ENCODE data around the gene MATN1. TPM values are rescaled to one million over a fixed set of nuclear protein-coding genes. Genes with fewer than 3 reads are reported as not detected.
"Not testable (repeated sequence)": the region's sequence is repeated elsewhere in the genome, so short reads cannot be mapped to it uniquely, and the experiment has no call there.

MATN1 gene, protein sequence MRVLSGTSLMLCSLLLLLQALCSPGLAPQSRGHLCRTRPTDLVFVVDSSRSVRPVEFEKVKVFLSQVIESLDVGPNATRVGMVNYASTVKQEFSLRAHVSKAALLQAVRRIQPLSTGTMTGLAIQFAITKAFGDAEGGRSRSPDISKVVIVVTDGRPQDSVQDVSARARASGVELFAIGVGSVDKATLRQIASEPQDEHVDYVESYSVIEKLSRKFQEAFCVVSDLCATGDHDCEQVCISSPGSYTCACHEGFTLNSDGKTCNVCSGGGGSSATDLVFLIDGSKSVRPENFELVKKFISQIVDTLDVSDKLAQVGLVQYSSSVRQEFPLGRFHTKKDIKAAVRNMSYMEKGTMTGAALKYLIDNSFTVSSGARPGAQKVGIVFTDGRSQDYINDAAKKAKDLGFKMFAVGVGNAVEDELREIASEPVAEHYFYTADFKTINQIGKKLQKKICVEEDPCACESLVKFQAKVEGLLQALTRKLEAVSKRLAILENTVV
- 0.42 and 0.70 TPM in 2 replicates for total RNA-seq

DNA sequence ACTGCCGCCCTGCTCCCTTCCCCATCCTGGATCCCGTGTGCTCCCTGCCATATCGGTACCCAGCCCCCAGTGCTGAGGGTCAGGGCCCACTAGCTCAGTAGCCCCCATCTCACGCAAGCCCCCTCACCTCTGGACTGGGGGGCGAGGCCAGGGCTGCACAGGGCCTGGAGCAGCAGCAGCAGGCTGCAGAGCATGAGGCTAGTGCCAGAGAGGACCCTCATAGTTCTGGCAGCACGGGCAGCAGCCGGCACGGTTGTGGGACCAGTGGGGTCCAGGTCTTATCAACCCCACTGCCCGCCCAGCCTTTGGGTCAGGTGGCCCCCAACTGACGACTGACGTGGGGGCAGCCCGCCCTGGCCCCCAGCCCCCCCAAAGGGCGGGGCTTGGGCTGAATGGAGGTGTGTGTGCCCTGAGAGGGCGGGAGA, at the start of gene MATN1:
TSS of gene MATN1 (minus strand) at position 255 of the 425 bp plus-strand sequence. CDS start at position 221, 34 bp downstream.
- Mint-ChIP-seq H3K36me3 (ENCODE audit: low read depth) (no peaks in the 10 kb centered on the region), H3K27ac (no peak within 1 kb of the TSS), H3K4me1 (ENCODE audit: low read depth) (peaks cover 14% of the 10 kb centered on the region), H3K27me3 (ENCODE audit: insufficient read depth) (peaks cover 1% of the 10 kb centered on the region), H3K9me3 (no peaks in the 10 kb centered on the region), H3K4me3 (no peak within 1 kb of the TSS)
- DNase-seq (ENCODE audit: low spot score) = no peak
- intact Hi-C loops (cut with micrococcal nuclease) = no loop called here

DNA sequence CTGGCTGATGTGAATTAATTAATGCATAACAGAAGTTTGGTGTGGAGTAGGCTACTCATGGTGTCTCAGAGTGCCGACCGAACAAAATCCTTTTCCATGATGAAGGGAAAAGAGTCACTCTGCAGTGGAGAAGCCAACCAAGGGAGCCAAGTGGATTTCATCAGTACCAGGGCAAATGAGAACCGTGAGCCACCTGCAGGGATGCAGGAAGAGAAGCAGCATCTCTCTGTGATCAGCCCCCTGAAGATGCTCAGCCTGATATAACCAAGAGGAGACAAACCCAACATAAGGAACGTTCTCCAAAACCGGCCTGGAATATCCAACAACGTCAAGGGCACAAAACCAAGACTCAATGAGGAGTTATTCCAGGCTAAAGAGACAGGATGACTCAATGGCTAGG, 47.6 kb upstream of the MATN1 start:
- no peak overlapping the region for H3K4me3 Mint-ChIP-seq
- H3K4me1 Mint-ChIP-seq (ENCODE audit: low read depth) = peaks cover 22% of the 10 kb centered on the region
- no peak for DNase-seq (ENCODE audit: low spot score)
- peaks cover 9% of the 10 kb centered on the region for H3K27me3 Mint-ChIP-seq (ENCODE audit: insufficient read depth)
- H3K36me3 Mint-ChIP-seq (ENCODE audit: low read depth) = no peaks in the 10 kb centered on the region
- H3K9me3 Mint-ChIP-seq = no peaks in the 10 kb centered on the region
- intact Hi-C loops (cut with micrococcal nuclease) = no loop called here
- H3K27ac Mint-ChIP-seq = no peak overlapping the region

DNA sequence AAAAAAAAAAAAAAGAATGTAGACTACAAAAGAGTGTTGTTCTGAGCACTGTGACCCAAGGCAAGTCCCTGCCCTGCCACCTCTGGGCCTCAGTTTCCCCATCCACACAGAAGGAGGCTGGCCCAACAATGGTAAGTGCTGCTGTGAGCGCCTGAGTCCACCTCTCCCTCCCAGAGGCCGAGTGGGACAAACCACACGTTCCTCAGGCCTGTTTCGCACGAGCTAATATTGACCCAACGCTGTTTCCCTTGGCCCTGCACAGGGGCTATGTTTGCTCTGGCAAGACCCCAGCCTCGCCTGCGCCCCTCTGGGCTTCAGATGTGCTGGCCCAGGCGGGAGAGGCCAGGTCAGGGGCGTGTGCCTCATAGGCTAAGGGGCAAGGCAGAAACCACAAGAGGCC, 46.8 kb upstream of the MATN1 start:
- Mint-ChIP-seq H3K27ac (no peak overlapping the region), H3K9me3 (no peaks in the 10 kb centered on the region), H3K27me3 (ENCODE audit: insufficient read depth) (peaks cover 9% of the 10 kb centered on the region), H3K4me1 (ENCODE audit: low read depth) (peaks cover 30% of the 10 kb centered on the region), H3K4me3 (no peak overlapping the region), H3K36me3 (ENCODE audit: low read depth) (no peaks in the 10 kb centered on the region)
- DNase-seq (ENCODE audit: low spot score) = no peak
- intact Hi-C loops (cut with micrococcal nuclease) = no loop called here

DNA sequence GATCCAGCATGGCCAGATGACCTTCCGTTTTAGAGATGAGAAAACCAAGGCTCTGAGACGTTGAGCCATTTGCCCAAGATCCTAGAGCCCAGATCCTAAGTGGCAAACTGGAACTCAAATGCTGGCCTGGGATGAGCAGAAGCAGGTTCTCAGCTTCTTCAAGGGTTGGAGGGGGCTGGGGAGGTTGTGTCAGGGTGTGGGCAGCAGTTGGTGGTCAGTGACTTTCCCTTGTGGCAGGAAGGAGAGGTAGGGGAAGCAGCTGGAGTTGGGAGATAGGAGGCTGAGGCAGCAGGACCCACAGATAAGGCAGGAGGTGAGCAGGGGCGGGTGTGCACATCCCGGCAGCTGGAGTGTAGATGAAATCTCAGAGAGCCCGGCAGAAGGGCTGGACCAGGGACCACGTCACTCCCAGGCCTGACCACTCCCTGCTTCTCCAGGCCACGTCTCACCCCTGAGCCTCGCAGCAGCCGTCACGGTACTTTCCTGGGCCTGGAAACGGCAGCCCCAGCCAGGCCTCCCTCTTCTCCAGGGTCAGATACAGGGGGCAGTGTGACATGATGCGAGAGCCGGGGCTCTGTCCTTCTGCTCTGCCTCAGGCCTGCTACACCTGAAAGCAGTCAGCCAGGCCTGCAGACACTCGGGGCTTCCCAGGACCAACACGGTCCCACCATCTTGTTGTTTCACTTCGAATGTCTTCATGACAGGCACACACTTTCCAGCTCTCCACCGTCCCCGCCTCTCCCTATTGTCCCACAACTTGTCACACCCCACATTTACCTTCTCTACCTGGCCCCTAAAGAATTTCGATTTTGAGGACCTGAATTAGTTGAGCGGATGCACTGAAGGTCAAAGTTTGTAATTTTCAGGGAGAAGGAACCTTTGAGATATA, 45.7 kb upstream of the MATN1 start:
- no peaks in the 10 kb centered on the region for H3K9me3 Mint-ChIP-seq
- peak overlapping the region; percentile 55 for H3K27ac Mint-ChIP-seq
- peaks cover 37% of the 10 kb centered on the region for H3K4me1 Mint-ChIP-seq (ENCODE audit: low read depth)
- no peaks in the 10 kb centered on the region for H3K36me3 Mint-ChIP-seq (ENCODE audit: low read depth)
- intact Hi-C loops (cut with micrococcal nuclease) = no loop called here
- H3K27me3 Mint-ChIP-seq (ENCODE audit: insufficient read depth) = peaks cover 9% of the 10 kb centered on the region
- DNase-seq (ENCODE audit: low spot score) = no peak
- H3K4me3 Mint-ChIP-seq = no peak overlapping the region

DNA sequence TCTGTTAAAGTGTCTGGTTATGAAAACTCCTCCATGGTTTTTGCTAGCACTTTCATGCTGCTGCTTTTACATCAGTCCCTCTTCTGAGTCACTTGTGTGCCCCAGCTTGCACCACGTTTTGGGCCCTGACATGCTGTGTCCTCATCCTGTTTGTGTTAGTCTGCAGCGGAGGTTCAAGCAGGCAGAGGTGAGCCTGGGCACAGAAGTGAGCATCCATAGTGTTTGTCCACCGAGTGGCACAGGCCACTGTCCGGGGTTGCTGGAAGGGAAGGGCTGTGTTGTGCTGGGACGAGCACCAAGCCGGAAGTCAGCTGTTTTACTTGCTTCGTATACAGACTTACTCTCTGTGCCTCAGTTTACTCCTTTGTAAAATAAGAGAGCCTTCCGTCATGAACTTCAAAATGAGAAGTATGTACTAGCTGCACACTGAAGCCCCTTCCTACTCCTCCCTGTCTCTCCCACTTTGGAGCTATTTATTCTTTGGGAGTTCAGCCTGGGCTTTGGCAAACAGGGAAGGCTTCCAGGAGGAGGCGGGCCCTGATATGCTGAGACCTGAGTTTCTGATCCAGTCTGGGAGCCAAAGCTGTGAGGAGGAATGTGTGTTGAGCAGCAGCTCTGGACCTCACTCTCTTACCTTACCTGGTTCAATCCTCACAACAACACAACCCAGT, 44.9 kb upstream of the MATN1 start:
- Mint-ChIP-seq H3K36me3 (ENCODE audit: low read depth) (no peaks in the 10 kb centered on the region), H3K4me1 (ENCODE audit: low read depth) (peaks cover 34% of the 10 kb centered on the region), H3K4me3 (no peak overlapping the region), H3K27ac (peak overlapping the region; percentile 23), H3K9me3 (no peaks in the 10 kb centered on the region), H3K27me3 (ENCODE audit: insufficient read depth) (peaks cover 9% of the 10 kb centered on the region)
- intact Hi-C loops (cut with micrococcal nuclease) = no loop called here
- no peak for DNase-seq (ENCODE audit: low spot score)

DNA sequence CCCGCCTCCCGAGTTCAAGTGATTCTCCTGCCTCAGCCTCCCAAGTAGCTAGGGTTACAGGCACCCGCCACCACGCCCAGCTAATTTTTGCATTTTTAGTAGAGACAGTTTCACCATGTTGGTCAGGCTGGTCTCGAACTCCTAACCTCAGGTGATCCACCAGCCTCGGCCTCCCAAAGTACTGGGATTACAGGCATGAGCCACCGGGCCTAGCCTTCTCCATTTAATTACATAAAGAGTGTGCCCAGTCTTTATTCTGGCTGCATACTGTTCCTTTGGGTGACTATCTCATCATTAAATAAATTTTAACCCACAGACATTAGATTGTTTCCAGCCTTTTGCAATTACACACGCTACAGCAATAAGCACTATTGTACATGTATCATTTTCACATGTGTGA, 43.6 kb upstream of the MATN1 start:
- intact Hi-C loops (cut with micrococcal nuclease) = not testable (repeated sequence)

DNA sequence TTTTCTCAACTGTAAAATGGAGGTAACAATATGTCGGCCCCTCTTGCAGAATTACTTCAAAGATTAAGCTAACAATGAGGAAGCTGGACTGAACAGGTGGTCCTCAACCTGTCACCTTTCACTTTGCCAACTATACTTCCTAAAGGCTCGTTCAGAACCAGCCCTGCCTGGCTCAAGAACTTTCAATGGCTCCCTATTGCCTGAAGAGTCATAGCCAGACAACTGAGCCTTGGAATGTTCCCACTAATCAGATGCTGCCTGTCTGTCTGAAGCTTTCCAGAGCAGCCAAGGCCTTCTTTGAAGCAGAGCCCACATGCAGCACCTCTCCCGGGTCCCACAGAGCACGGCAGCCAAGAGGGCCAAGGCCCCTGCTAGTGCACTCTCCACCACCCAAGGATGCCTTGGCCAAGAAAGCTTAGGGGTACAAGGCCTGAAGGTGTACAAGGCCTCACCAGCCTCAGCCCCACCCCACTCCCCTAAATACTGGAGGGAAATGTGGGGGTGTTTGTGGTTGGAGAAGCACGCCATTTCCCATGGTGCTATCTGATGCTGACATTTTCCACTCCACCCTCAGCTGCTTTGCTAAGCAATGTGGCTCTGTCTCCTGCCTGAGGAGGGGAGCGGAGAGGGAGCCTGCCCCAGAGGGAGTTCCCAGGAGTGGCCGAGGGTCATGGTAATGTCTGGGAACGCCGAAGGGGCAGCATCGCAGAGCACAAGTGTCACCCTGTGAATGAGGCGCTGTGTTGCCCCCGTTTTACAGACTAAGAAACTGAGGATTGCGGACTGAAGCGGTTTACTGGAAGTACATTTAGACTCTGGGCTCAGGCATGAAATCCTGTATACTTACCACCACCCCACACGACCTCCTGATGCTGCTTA, 42.4 kb upstream of the MATN1 start:
- intact Hi-C loops (cut with micrococcal nuclease) = no loop called here
- Mint-ChIP-seq H3K4me1 (ENCODE audit: low read depth) (peaks cover 58% of the 10 kb centered on the region), H3K9me3 (no peaks in the 10 kb centered on the region), H3K27ac (peak overlapping the region; percentile 78), H3K36me3 (ENCODE audit: low read depth) (no peaks in the 10 kb centered on the region), H3K27me3 (ENCODE audit: insufficient read depth) (no peaks in the 10 kb centered on the region), H3K4me3 (peak overlapping the region; percentile 56)
- DNase-seq (ENCODE audit: low spot score) = no peak

More for the DNA sequence above, 43.6 kb upstream of the MATN1 start:
- not testable (repeated sequence) for H3K4me3 Mint-ChIP-seq; H3K9me3 Mint-ChIP-seq; H3K27ac Mint-ChIP-seq; DNase-seq (ENCODE audit: low spot score); H3K27me3 Mint-ChIP-seq (ENCODE audit: insufficient read depth); H3K36me3 Mint-ChIP-seq (ENCODE audit: low read depth)
- H3K4me1 Mint-ChIP-seq (ENCODE audit: low read depth) = peaks cover 48% of the 10 kb centered on the region

DNA sequence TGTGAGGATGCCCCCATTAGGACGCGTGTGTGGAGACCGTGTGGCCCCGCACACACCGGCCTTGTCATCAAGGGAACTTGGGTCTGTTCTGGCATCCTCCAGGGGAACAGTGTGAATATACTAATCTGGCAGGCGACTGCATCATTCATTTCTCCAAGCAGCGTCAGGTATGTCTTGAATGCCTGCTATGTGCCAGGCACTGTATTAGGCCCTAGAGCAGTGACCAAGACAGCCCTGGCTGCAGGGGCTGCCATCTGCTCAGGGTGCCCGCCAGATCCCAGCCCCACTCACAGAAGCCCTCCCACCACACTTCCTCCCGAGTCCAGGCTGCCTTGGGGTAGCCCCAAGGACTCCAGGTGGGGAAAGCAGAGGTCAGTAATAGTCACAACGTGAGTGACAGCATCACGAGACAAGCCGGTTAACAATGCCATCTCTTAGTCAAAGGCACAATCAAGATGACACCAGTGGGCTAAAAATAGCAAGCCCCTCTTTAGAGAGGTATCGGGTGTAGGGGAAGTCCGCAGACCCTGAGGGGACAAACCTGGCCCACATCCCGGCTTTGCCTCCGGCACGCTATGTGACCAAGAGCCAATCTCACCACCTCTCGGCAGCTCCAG, 41.7 kb upstream of the MATN1 start:
- Mint-ChIP-seq H3K27ac (peak overlapping the region; percentile 23), H3K36me3 (ENCODE audit: low read depth) (no peaks in the 10 kb centered on the region), H3K4me1 (ENCODE audit: low read depth) (peaks cover 65% of the 10 kb centered on the region), H3K27me3 (ENCODE audit: insufficient read depth) (no peaks in the 10 kb centered on the region), H3K9me3 (no peaks in the 10 kb centered on the region), H3K4me3 (no peak overlapping the region)
- no peak for DNase-seq (ENCODE audit: low spot score)
- intact Hi-C loops (cut with micrococcal nuclease) = no loop called here

DNA sequence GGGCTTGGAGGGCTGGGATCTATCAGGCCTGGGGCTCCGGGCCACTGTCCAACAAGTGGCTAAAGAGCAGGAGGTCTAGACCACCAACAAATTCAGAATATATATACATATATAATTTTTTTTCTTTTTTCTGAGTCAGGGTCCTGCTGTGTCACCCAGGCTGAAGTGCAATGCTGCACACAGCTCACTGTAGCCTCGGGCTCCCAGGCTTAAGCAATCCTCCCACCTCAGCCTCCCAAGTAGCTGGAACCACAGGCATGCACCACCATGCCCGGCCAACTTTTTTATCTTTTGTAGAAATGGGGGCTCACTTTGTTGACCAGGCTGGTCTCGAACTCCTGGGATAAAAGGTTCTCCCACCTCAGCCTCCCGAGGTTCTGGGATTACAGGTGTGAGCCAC, 41.0 kb upstream of the MATN1 start:
- Mint-ChIP-seq H3K27me3 (ENCODE audit: insufficient read depth) (no peaks in the 10 kb centered on the region), H3K27ac (peak overlapping the region; percentile 79), H3K4me1 (ENCODE audit: low read depth) (peaks cover 72% of the 10 kb centered on the region), H3K9me3 (no peaks in the 10 kb centered on the region), H3K4me3 (no peak overlapping the region), H3K36me3 (ENCODE audit: low read depth) (no peaks in the 10 kb centered on the region)
- no peak for DNase-seq (ENCODE audit: low spot score)
- intact Hi-C loops (cut with micrococcal nuclease) = no loop called here

DNA sequence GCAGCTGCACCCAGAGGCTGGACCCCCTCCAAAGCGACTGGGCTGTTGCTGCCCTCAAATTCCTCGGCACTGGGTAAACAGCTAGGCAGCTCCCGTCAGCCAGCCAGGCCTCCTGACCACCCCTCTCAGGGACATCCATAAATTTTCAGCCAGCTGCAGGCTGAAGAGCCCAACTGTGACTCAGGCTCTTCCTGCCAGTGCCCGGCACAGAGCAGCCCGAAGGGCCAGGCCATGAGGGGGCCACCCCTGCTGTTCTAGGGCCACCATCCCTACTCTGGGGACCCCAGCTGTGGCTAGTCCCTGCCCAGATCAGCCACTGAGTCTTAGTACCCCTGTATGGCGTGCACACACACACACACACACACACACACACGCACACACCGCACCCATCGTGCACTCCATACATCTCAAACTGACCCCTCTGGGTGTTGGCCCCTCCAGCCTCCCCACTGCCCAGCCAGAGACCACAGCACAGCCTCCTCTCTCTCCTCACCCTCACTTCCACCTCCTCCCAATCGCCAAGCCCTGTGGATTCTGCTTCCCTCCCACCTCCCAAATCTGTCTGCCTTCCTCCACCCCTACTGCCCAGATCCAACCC, 40.4 kb upstream of the MATN1 start:
- no peak for DNase-seq (ENCODE audit: low spot score)
- Mint-ChIP-seq H3K4me1 (ENCODE audit: low read depth) (peaks cover 76% of the 10 kb centered on the region), H3K9me3 (no peaks in the 10 kb centered on the region), H3K4me3 (no peak overlapping the region), H3K36me3 (ENCODE audit: low read depth) (no peaks in the 10 kb centered on the region), H3K27ac (peak overlapping the region; percentile 79), H3K27me3 (ENCODE audit: insufficient read depth) (no peaks in the 10 kb centered on the region)
- intact Hi-C loops (cut with micrococcal nuclease) = no loop called here

DNA sequence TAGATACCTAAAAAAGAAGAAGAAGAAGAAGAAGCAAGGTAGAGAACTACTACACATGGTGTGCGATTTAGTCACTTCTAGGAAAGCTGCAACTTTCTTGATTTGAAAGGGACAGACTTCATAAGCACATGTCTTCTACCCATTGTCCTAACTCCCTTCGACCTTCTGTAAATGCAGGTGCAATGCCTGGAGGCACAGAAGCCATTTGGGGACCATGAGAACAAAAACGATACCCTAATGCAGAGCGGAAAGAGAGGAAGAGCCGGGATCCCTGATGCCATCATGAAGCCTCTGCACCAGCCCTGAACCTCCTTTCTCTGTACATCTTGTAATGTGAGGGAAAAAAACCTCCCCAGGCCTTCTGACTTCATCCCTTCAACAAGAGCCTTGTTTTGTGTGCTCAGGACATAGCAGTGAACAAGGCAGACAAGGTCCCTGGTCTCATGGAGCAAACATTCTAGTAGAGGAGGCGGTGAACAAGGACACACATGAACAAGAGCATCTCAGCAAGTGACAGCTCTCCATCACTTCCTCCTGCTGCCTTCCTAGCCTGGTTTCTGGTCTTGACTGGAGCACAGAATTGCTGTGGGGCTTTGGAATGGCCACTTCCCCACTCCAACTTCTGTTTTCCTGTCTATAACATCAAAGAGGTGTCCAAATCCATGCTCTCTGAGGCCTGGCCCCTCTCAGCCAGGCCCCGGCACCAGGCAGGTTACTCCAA, 39.7 kb upstream of the MATN1 start:
- Mint-ChIP-seq H3K27ac (peak overlapping the region; percentile 80), H3K4me3 (peak overlapping the region; percentile 13), H3K36me3 (ENCODE audit: low read depth) (no peaks in the 10 kb centered on the region), H3K27me3 (ENCODE audit: insufficient read depth) (no peaks in the 10 kb centered on the region), H3K4me1 (ENCODE audit: low read depth) (peaks cover 76% of the 10 kb centered on the region), H3K9me3 (no peaks in the 10 kb centered on the region)
- DNase-seq (ENCODE audit: low spot score) = no peak
- intact Hi-C loops (cut with micrococcal nuclease) = no loop called here
